ENCODE measurements around the gene OSBPL5.
A peak's percentile ranks its signal among the peaks of the same experiment; 100 is the strongest.
"Not testable (repeated sequence)": the region's sequence is repeated elsewhere in the genome, so short reads cannot be mapped to it uniquely, and the experiment has no call there.

Gene OSBPL5

DNA sequence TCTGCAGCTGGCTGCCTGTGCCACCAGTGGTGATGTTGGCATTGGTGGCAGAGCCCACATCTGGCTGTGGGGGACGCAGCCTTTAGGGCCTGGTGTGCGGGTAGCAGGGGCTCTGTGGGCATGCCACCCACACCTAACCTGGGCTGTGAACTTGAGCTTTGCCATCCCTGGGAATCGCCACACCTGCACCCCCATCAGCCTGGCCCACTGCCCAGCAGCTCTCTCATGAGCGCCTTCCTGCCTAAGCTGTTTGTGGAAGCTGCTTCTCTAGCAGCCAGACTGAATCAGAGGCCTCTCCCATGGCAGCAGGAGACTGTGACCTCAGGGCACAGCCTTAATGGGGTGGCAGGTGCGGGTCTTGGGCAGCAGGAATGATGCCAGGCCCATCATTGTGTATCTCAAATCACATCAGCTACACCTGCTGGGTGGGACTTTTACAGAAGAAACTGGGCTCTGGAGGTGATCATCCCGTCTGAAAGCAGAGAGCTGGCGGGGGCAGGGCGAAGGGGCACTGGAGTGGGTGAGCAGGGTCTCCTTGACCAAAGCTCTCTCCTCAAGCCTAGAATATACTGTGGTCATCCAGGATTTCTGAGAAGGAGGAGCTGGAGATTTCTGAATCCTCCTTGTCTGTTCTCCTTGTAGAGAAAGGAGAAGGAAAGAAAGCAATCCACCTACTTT is 90.1 kb downstream of the OSBPL5 start:
- no peaks in the 10 kb centered on the region for H3K36me3 ChIP-seq (ENCODE audit: insufficient read depth, low read length)
- no peaks in the 10 kb centered on the region for H3K9me3 ChIP-seq (ENCODE audit: control insufficient read depth, insufficient read depth, low read length)
- H3K9ac ChIP-seq (ENCODE audit: low read depth, low read length): no peak overlapping the region
- no peaks in the 10 kb centered on the region for H3K4me1 ChIP-seq (ENCODE audit: insufficient read depth, low read length)

DNA sequence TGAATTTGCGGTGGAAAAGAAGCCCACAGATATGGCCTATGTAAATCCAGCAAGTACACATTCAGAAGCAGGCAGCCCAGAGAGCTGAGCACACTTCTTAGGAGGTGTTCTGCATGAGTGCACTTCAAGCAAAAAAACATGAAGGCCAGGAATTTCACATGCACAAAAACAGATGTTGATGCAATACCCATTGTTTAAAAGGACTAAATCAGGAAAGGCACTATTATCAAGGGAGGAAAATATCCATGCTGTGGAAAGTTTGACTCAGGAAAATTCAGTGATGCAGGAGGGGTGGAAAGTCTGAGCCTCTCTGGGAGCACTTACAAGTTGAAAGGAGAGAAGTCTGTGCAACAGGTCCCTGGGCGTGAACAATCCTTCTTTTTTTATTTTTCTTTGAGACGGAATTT is 92.1 kb downstream of the OSBPL5 start:
- H3K9ac ChIP-seq (ENCODE audit: low read depth, low read length): no peak overlapping the region
- no peaks in the 10 kb centered on the region for H3K9me3 ChIP-seq (ENCODE audit: control insufficient read depth, insufficient read depth, low read length)
- no peaks in the 10 kb centered on the region for H3K36me3 ChIP-seq (ENCODE audit: insufficient read depth, low read length)
- no peaks in the 10 kb centered on the region for H3K4me1 ChIP-seq (ENCODE audit: insufficient read depth, low read length)

DNA sequence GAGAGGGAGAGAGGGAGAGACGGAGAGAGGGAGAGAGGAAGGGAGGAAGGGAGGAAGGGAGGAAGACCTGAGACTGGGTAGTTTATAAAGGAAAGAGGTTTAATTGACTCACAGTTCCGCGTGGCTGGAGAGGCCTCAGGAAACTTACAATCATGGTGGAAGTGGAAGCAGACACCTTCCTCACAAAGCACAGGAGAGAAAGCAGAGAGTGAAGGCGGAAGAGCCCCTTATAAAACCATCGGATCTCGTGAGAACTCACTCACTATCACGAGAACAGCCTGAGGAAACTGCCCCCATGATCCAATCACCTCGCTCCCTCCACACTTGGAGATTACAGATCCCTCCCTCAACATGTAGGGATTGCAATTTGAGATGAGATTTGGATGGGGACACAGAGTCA is 95.7 kb downstream of the OSBPL5 start:
- Histone ChIP-seq H3K36me3 (ENCODE audit: insufficient read depth, low read length) (no peaks in the 10 kb centered on the region), H3K9ac (ENCODE audit: low read depth, low read length) (no peak overlapping the region), H3K9me3 (ENCODE audit: control insufficient read depth, insufficient read depth, low read length) (0 out of 2 replicates have a peak, but pooled peaks cover 8% of the 10 kb centered on the region), H3K4me1 (ENCODE audit: insufficient read depth, low read length) (no peaks in the 10 kb centered on the region)

DNA sequence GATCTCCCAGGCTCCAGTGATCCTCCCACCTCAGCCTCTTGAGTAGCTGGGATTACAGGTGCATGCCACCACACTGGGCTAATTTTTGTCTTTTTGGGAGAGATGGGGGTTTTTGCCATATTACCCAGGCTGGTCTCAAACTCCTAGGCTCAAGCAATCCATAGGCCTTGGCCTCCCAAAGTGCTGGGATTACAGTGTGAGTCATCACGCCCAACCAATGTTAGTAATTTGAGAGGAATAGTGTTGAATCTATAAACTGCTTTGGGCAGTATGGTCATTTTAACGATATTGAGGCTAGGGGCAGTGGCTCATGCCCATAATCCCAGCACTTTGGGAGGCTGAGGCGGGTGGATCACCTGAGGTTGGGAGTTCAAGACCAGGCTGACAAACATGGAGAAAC is 98.8 kb downstream of the OSBPL5 start:
- not testable (repeated sequence) for H3K9me3 ChIP-seq (ENCODE audit: control insufficient read depth, insufficient read depth, low read length); H3K9ac ChIP-seq (ENCODE audit: low read depth, low read length); H3K36me3 ChIP-seq (ENCODE audit: insufficient read depth, low read length); H3K4me1 ChIP-seq (ENCODE audit: insufficient read depth, low read length)

DNA sequence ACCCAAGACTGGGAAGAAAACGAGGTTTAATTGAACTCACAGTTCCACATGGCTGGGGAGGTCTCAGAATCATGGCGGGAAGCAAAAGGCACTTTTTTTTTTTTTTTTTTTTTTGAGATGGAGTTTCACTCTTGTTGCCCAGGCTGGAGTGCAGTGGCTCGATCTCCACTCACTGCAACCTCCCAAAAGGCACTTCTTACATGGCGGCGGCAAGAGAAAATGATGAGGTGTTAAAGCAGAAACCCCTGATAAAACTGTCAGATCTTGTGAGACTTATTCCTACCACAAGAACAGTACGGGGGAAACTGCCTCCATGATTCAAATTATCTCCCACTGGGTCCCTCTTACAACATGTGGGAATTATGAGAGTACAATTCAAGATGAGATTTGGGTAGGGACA is 100.4 kb downstream of the OSBPL5 start:
- not testable (repeated sequence) for H3K9me3 ChIP-seq (ENCODE audit: control insufficient read depth, insufficient read depth, low read length); H3K9ac ChIP-seq (ENCODE audit: low read depth, low read length); H3K4me1 ChIP-seq (ENCODE audit: insufficient read depth, low read length); H3K36me3 ChIP-seq (ENCODE audit: insufficient read depth, low read length)

DNA sequence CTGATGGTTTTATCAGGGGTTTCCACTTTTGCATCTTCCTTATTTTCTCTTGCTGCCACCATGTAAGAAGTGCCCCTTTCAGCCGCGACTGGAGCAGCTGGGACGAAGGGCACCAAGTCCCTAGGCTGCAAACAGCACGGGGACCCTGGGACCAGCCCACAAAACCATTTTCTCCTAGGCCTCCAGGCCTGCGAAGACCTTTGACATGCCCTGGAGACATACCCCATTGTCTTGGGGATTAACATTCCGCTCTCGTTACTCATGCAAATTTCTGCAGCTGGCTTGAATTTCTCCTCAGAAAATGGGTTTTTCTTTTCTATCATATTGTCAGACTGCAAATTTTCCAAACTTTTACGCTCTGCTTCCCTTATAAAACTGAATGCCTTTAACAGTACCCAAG is 101.2 kb downstream of the OSBPL5 start:
- not testable (repeated sequence) for H3K36me3 ChIP-seq (ENCODE audit: insufficient read depth, low read length)

DNA sequence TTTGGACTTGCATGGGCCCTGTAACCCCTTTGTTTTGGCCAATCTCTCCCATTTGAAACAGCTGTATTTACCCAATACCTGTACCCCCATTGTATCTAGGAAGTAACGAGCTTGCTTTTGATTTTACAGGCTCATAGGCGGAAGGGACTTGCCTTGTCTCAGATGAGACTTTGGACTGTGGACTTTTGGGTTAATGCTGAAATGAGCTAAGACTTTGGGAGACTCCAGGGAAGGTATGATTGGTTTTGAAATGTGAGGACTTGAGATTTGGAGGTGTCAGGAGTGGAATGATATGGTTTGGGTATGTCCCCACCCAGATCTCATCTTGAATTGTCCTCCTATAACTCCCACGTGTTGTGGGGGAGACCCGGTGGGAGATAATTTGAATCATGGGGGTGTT is 101.7 kb downstream of the OSBPL5 start:
- not testable (repeated sequence) for H3K9me3 ChIP-seq (ENCODE audit: control insufficient read depth, insufficient read depth, low read length); H3K4me1 ChIP-seq (ENCODE audit: insufficient read depth, low read length); H3K36me3 ChIP-seq (ENCODE audit: insufficient read depth, low read length); H3K9ac ChIP-seq (ENCODE audit: low read depth, low read length)

More for the DNA sequence above, 101.2 kb downstream of the OSBPL5 start:
- not testable (repeated sequence) for H3K4me1 ChIP-seq (ENCODE audit: insufficient read depth, low read length); H3K9ac ChIP-seq (ENCODE audit: low read depth, low read length); H3K9me3 ChIP-seq (ENCODE audit: control insufficient read depth, insufficient read depth, low read length)

DNA sequence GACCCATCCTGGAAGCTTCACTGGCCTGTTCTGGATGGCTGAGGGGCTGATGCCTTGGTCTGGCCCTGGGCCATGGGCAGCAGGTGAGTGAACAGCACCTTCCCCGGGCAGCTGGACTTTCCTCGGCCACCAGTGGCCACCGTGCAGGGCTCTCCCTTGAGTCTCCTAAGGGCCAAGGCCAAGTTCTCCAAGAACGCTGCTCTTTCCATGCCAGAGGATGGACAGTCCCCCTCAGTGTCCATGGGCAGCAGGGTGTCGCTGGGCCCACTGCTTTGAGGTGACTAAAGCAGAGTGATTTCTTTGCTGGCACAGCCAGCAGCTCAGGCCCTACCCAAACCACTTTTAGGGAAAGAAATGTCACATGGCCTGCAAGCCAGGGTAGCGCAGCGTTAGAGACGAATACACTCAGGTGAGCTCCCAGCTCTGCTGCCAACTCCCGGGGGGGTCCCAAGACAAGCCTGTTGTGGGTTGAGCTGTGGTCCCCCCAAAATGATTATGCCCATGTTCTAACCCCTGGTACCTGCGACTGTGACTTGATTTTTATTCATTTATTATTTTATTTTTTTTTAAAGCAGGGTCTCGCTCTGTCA is 104.6 kb downstream of the OSBPL5 start:
- peaks cover 8% of the 10 kb centered on the region; the same call in 1 of the 2 replicates for H3K4me1 ChIP-seq (ENCODE audit: insufficient read depth, low read length)
- no peaks in the 10 kb centered on the region for H3K36me3 ChIP-seq (ENCODE audit: insufficient read depth, low read length)
- H3K9me3 ChIP-seq (ENCODE audit: control insufficient read depth, insufficient read depth, low read length): 0 out of 2 replicates have a peak, but pooled peaks cover 5% of the 10 kb centered on the region
- no peak overlapping the region for H3K9ac ChIP-seq (ENCODE audit: low read depth, low read length)

DNA sequence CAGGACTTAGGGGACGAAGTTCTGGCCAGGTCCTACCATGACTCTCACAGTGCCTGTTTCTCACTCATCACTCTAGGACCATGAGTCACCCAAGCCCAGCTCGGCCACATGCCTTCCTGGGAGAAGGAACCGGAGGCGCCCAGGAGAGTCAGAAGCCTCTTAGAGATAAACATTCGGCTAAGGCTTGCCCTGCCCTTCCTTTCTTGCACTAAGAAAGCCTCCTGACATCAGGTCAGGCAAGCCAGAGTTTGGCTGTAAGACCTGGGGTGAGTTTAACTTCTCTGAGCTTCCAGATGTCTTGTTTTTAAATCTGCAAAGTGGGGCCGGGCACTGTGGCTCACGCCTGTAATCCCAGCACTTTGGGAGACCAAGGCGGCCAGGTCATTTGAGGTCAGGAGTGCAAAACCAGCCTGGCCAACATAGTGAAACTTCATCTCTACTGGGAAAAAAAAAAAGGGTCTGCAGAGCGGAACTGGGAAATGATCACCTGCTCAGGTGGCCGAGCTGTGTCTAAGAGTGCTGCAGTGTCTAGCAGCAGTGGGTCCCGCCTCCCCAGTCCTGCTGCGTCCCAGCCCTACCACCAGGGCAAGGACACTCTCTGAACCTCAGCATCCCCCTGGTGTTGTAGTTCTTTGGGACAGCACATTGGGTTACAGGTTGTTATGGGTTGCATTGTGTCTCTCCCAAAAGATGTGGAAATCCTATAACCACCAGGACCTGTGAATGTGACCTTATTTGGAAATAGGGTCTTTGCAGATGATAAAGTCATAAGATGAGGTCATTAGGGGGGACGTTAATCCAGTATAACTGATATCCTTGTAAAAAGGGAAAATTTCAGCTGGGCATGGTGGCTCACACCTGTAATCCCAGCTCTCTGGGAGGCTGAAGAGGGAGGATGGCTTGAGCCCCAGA is 106.1 kb downstream of the OSBPL5 start:
- Histone ChIP-seq H3K36me3 (ENCODE audit: insufficient read depth, low read length) (no peaks in the 10 kb centered on the region), H3K9me3 (ENCODE audit: control insufficient read depth, insufficient read depth, low read length) (no peaks in the 10 kb centered on the region), H3K4me1 (ENCODE audit: insufficient read depth, low read length) (peaks cover 8% of the 10 kb centered on the region; the same call in 1 of the 2 replicates), H3K9ac (ENCODE audit: low read depth, low read length) (no peak overlapping the region)

DNA sequence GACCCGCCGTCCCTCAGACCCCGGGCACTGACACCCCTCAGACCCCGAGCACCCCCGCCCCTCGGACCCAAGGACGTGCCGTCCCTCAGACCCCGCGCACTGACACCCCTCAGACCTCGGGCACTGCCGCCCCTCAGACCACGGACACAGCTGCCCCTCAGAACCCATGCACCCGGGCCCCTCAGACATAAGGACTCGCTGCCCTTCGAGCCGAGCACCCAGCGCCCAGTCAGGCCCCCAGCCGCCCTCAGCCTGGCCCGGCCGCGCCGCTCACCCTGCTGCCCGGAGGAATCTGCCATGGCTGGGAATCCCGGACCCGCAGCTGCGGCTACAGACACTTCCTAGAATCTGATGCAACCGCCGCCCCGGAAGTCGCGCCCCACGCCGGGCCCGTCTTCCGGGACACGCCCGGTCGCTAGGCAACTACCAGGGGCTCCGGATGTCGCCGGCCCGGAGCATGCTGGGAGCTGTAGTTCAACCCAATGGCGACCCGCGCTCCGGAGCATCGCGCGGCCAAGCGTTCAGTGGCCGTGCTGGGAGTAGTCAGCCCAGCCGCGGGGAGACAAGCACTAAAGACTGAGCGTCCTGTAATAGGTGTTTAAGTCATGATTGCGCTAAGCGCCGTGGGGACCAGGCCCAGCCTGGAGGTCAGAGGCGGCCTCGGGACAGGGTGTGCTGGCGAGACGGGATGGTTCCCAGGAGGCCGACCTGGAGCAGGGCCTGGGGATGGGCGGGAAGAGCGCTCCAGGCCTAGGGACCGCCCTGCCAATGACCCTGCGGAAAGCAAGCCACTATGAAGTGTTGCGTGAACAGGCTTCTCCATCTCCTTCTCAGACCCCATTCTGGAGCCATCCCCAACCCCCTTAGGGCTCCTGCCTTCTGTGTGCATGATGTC is 107.8 kb downstream of the OSBPL5 start, which contains the start of gene CARS1:
Gene CARS1 (minus strand): TSS at position 355 of the 895 bp plus-strand sequence. CDS start 56 bp downstream, at position 299.
- H3K4me1 ChIP-seq (ENCODE audit: insufficient read depth, low read length): peaks cover 8% of the 10 kb centered on the region; the same call in 1 of the 2 replicates
- H3K36me3 ChIP-seq (ENCODE audit: insufficient read depth, low read length): no peaks in the 10 kb centered on the region
- H3K9ac ChIP-seq (ENCODE audit: low read depth, low read length): peak within 1 kb of the TSS; percentile 83
- no peaks in the 10 kb centered on the region for H3K9me3 ChIP-seq (ENCODE audit: control insufficient read depth, insufficient read depth, low read length)

DNA sequence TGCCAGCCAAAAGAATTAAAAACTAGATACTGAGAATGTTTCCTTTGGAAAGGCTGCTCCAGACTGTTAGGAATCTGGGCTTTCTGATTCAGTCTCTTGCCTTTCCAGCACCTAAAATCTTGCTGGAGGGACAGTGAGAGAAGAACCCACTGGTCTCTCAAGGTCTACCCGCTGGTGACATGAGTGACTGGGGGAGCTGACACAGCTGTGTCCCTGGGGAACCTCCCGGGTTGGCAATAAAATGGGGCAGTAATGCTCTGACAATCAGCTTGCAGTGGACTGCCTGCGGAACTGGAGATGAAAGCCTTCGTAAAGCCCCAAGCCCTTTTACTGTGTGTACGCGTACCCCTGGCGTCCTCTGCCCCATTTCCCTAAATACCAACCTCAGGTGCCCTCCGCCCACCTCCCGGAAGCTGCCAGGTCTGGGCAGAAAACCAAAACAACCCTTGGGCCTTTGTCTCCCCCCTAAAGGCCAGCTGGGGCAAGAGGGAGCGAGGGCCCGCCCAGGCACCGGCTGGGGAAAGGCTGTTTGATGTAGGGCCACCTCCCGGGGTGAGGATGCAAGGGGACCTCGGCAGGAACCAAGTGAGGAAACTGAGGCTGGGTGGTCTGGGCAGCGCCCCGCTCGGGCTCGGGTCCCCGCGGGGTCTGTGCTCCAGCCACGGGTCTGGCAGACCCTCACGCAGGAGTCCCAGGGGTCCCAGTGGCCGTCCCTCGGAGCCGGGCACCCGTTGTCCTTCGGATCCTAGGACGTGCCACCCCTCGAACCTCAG is 108.6 kb downstream of the OSBPL5 start:
- Histone ChIP-seq H3K9me3 (ENCODE audit: control insufficient read depth, insufficient read depth, low read length) (no peaks in the 10 kb centered on the region), H3K4me1 (ENCODE audit: insufficient read depth, low read length) (peaks cover 12% of the 10 kb centered on the region; the same call in 1 of the 2 replicates), H3K36me3 (ENCODE audit: insufficient read depth, low read length) (no peaks in the 10 kb centered on the region), H3K9ac (ENCODE audit: low read depth, low read length) (peak overlapping the region; percentile 83)

DNA sequence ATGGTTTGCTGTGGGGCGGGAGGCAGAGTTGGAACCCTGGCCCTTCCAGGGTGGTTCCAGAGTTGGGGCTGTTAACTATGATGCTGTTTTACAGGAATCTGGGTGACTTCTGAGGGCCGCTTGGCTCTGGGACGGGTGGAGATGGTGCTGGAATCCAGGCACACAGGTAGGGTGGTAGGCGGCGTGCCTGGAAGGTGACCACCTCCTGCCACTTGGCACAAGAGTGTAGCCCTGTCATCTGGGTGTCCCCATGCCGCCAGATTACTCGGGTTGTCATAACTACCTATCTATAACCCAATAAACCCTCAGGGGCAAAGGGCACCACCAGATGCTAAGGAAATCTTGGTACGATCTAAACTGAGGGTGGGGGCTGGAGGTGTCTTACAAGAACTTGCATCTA is 109.2 kb downstream of the OSBPL5 start:
- Histone ChIP-seq H3K4me1 (ENCODE audit: insufficient read depth, low read length) (peaks cover 15% of the 10 kb centered on the region; the same call in 1 of the 2 replicates), H3K36me3 (ENCODE audit: insufficient read depth, low read length) (no peaks in the 10 kb centered on the region), H3K9me3 (ENCODE audit: control insufficient read depth, insufficient read depth, low read length) (no peaks in the 10 kb centered on the region), H3K9ac (ENCODE audit: low read depth, low read length) (peak overlapping the region; percentile 83)

DNA sequence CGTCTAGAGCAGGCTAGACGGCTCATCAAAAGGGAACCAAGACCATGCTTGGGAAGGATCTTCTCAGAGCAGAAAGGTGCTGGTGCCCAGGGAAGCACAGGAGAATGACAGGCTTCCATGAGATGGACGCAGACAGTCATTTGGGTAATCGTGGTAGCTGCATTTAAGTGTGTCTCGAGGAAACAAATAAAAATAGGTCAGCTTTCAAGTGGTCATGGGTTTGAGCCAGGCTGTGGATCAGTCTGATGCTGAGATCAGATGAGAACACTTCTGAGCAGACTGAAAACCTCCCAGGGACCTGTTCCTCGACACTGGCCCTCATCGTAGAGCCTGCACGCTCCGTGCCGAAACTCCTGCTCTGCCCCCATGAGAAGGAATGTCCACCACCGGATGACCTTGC is 112.5 kb downstream of the OSBPL5 start:
- Histone ChIP-seq H3K36me3 (ENCODE audit: insufficient read depth, low read length) (no peaks in the 10 kb centered on the region), H3K4me1 (ENCODE audit: insufficient read depth, low read length) (peaks cover 12% of the 10 kb centered on the region; the same call in 1 of the 2 replicates), H3K9ac (ENCODE audit: low read depth, low read length) (no peak overlapping the region), H3K9me3 (ENCODE audit: control insufficient read depth, insufficient read depth, low read length) (no peaks in the 10 kb centered on the region)

All from ES-I3 (cell line).